ENCODE measurements around the gene HSP90AB1.

DNA sequence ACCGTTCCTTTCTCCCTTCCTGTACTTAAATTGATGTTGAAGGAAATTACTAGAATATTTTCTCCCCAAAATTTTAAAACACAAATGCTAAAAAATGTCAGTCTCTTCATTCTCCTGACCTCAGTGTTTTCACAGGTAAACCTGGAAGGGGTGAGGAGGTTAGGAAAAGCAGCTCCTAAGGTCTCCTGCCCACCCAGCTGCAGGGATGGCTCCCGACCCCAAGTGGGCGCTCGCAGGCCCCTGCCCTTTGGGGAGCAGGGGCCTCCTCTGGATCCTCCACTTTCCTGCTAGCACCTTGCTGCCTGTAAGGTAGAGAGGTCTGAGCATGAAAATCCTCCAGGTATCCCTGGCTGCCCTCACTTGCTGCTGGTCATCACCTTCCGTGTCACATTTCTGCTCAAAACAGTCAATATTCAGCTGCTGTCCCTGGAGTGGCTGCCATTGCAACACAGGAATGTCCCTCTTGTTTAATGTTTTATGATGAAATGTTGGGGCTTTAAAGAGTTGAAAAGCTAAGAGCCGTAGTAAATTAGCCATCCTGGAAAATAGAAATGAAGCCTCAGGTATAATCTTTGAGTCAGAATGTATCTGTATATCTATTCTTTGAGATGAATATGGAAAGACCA lies 10.9 kb upstream of the HSP90AB1 start:
- TF ChIP-seq, protein P1, sequence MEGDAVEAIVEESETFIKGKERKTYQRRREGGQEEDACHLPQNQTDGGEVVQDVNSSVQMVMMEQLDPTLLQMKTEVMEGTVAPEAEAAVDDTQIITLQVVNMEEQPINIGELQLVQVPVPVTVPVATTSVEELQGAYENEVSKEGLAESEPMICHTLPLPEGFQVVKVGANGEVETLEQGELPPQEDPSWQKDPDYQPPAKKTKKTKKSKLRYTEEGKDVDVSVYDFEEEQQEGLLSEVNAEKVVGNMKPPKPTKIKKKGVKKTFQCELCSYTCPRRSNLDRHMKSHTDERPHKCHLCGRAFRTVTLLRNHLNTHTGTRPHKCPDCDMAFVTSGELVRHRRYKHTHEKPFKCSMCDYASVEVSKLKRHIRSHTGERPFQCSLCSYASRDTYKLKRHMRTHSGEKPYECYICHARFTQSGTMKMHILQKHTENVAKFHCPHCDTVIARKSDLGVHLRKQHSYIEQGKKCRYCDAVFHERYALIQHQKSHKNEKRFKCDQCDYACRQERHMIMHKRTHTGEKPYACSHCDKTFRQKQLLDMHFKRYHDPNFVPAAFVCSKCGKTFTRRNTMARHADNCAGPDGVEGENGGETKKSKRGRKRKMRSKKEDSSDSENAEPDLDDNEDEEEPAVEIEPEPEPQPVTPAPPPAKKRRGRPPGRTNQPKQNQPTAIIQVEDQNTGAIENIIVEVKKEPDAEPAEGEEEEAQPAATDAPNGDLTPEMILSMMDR (conservative IDR thresholded peaks at IDR 0.05; ENCODE audit: low read depth, low read length): no peak
- TF ChIP-seq EZH2 (IDR thresholded peaks at IDR 0.05; ENCODE audit: low read length, unreplicated experiment): no peak

Measured in PC-3 (cell line).